Chondrocyte (in vitro differentiated cells): ENCODE results near the gene ARAP3. TPM values are rescaled to one million over a fixed set of nuclear protein-coding genes. Genes with fewer than 3 reads are reported as not detected.
A peak's percentile ranks its signal among the peaks of the same experiment; 100 is the strongest.

Experiments used
- DNase-seq: peaks from one replicate; pipeline ENCODE4 v3.0.0; 2021; ENCODE audit warnings: mixed read lengths, low spot score
- H3K27ac Mint-ChIP-seq: one replicate; pipeline ENCODE4 v1.8.0; 2021; ENCODE audit warnings: mild to moderate bottlenecking, moderate library complexity, mixed read lengths; ENCODE audit not compliant: unreplicated experiment
- H3K27me3 Mint-ChIP-seq: 2 replicates; pipeline ENCODE4 v1.8.0; 2021; ENCODE audit warnings: low read depth, mixed read lengths
- H3K36me3 Mint-ChIP-seq: 2 replicates; pipeline ENCODE4 v1.8.0; 2021; ENCODE audit warnings: low read depth, mixed read lengths
- H3K4me1 Mint-ChIP-seq: 2 replicates; pipeline ENCODE4 v1.8.0; 2021; ENCODE audit warnings: low read depth, mild to moderate bottlenecking, mixed read lengths
- H3K4me3 Mint-ChIP-seq: one replicate; pipeline ENCODE4 v1.8.0; 2021; ENCODE audit warnings: mild to moderate bottlenecking, moderate library complexity, mixed read lengths; ENCODE audit not compliant: unreplicated experiment
- H3K9me3 Mint-ChIP-seq: 2 replicates; pipeline ENCODE4 v1.8.0; 2021; ENCODE audit warnings: low read depth, mixed read lengths
- CTCF ChIP-seq: fragments of 200-600 bp; sonication (generic); IDR thresholded peaks from 2 replicates; pipeline ENCODE4 v1.5.0; 2021; ENCODE audit warnings: antibody characterized with exemption, mild to moderate bottlenecking, moderate library complexity
- total RNA-seq: library from RNA; stranded (reverse); gene quantifications from 3 replicates; pipeline ENCODE4 v1.2.1, GENCODE V29; 2021

Gene ARAP3
- total RNA-seq, 1 donor from 2014 or later: 5.9 TPM

DNA sequence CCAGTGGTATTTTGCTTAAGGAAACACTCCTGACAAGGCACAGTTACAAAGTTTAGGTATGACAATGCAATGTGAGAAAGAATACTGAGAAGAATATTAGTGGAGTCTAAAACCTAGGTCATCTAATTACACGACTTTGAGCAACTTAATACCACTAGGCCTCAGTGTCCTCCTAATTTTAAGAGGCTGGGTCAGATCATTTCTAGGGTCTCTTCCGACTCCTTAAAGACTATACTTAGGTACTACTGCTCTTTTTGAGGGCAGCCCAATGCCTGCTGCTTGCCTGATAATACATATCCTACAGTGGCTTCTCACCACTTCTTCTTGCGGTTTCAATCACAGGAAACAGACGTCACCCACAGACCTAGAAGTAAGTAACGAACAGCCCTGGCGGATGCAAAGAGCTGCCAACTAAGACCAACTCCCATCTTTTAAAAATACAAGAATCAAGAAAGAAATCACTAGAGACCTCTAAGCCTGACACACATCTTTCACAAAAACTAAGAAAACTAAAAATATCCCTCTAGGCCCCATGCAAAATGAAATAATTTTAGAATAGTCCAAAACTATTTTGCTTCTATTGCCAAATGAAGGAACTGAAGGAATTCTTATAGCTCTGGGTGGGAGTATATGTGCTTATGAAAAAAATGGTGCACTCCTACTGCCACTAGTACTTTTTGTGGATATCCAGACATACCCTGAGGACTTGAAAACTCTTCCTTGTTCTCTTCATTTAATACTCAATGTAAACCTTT lies 76.3 kb downstream of the ARAP3 start:
- H3K27ac Mint-ChIP-seq: peak overlapping the region; percentile 80
- H3K4me1 Mint-ChIP-seq: peaks cover 36% of the 10 kb centered on the region
- no peak for TF ChIP-seq CTCF
- no peak overlapping the region for H3K4me3 Mint-ChIP-seq
- H3K36me3 Mint-ChIP-seq: peaks cover 1% of the 10 kb centered on the region
- no peaks in the 10 kb centered on the region for H3K27me3 Mint-ChIP-seq
- DNase-seq: no peak
- H3K9me3 Mint-ChIP-seq: no peaks in the 10 kb centered on the region

GRCh38 chr5:141603923-141604717 lies 77.9 kb downstream of the ARAP3 start:
- no peaks in the 10 kb centered on the region for H3K9me3 Mint-ChIP-seq
- H3K27me3 Mint-ChIP-seq: no peaks in the 10 kb centered on the region
- no peak for DNase-seq
- H3K4me3 Mint-ChIP-seq: no peak overlapping the region
- H3K36me3 Mint-ChIP-seq: no peaks in the 10 kb centered on the region
- TF ChIP-seq CTCF: no peak
- H3K27ac Mint-ChIP-seq: peak overlapping the region; percentile 96
- peaks cover 41% of the 10 kb centered on the region for H3K4me1 Mint-ChIP-seq

Other genes with a start within 250 kb of the ARAP3 start
- gene PCDHGC3, start 206.3 kb downstream of the ARAP3 start, total RNA-seq: 68.9 to 91.8 TPM (median 90.8 TPM) in 3 replicates
- gene PCDHGC4, start 197.2 kb downstream of the ARAP3 start, total RNA-seq: 0.72 to 1.8 TPM (median 1.1 TPM) in 3 replicates
- 1.7 to 3.6 TPM (median 2.0 TPM) in 3 replicates for gene PCDHGC5, start 193.1 kb downstream of the ARAP3 start, total RNA-seq
- 44.1 to 56.2 TPM (median 44.9 TPM) in 3 replicates for gene DIAPH1, start 63.2 kb downstream of the ARAP3 start, total RNA-seq
- 46.5 to 55.4 TPM (median 47.8 TPM) in 3 replicates for gene HDAC3, start 45.4 kb downstream of the ARAP3 start, total RNA-seq
- 2.9 to 6.1 TPM (median 5.2 TPM) in 3 replicates for gene RELL2, start 45.2 kb downstream of the ARAP3 start, total RNA-seq
- gene FCHSD1, start 30.8 kb downstream of the ARAP3 start, total RNA-seq: 16.4 to 29.8 TPM (median 24.7 TPM) in 3 replicates
- 10.9 to 85.4 TPM (median 82.9 TPM) in 3 replicates for gene PCDH1, start 196.2 kb upstream of the ARAP3 start, total RNA-seq
- 43.8 to 52.4 TPM (median 45.0 TPM) in 3 replicates for gene DELE1, start 241.6 kb upstream of the ARAP3 start, total RNA-seq